ENCODE data around the gene KIF26A. TPM values are rescaled to one million over a fixed set of nuclear protein-coding genes. Genes with fewer than 3 reads are reported as not detected.

KIF26A gene
- total and polyA plus RNA-seq, 2 of the 13 experiments (the other 11 are each of a cell fraction or from before 2014, with no cell fraction given) = not detected

- FAIRE-seq (no peak), DNase-seq (ENCODE audit: low spot score) (no peak), ATAC-seq (no peak)
- H3K36me3 ChIP-seq (replicated peaks in 1 of 2; ENCODE audit: control insufficient read depth in 1 of 2, insufficient read depth in 2 of 2, low read length in 2 of 2) = no peaks in the 10 kb centered on the region
- CTCF ChIA-PET (ENCODE audit: low intra/inter-chr PET ratio, low total read pairs) = no interaction called here
- no peak for TF ChIP-seq ZNF331 (CRISPR knock-in tag; IDR thresholded peaks at IDR 0.05)
- no peak for TF ChIP-seq TEAD3 (CRISPR knock-in tag; optimal IDR thresholded peaks at IDR 0.05; ENCODE audit: borderline replicate concordance)
- no peak for TF ChIP-seq ZBTB14 (CRISPR knock-in tag; IDR thresholded peaks at IDR 0.05)
- no peak for TF ChIP-seq ZBTB49 (CRISPR knock-in tag; IDR thresholded peaks at IDR 0.05; ENCODE audit: borderline replicate concordance)
- no peak for TF ChIP-seq DR1 (CRISPR knock-in tag; IDR thresholded peaks at IDR 0.05)
- no peak for TF ChIP-seq RFX3 (CRISPR knock-in tag; IDR thresholded peaks at IDR 0.05)
- no peak for TF ChIP-seq ZHX2 (IDR thresholded peaks at IDR 0.05; ENCODE audit: low read depth)
- no peak for TF ChIP-seq ZHX2 (CRISPR knock-in tag; IDR thresholded peaks at IDR 0.05; ENCODE audit: borderline replicate concordance)
- TF ChIP-seq KDM6A (CRISPR knock-in tag; IDR thresholded peaks at IDR 0.05; ENCODE audit: low read depth) = no peak
- no peak for TF ChIP-seq SIN3B (IDR thresholded peaks at IDR 0.05; ENCODE audit: low read length)
- no peak for TF ChIP-seq ZNF20 (CRISPR knock-in tag; IDR thresholded peaks at IDR 0.05)
- TF ChIP-seq POLR2AphosphoS5 (IDR thresholded peaks at IDR 0.05; ENCODE audit: low read depth, low read length) = no peak
- no peak for TF ChIP-seq ZNF329 (CRISPR knock-in tag; IDR thresholded peaks at IDR 0.05; ENCODE audit: low read depth)
- TF ChIP-seq ZNF891 (CRISPR knock-in tag; IDR thresholded peaks at IDR 0.05) = no peak
- no peak for TF ChIP-seq ZNF441 (CRISPR knock-in tag; IDR thresholded peaks at IDR 0.05; ENCODE audit: borderline replicate concordance)
- no peak for TF ChIP-seq MTERF4 (CRISPR knock-in tag; IDR thresholded peaks at IDR 0.05)
- no peak for TF ChIP-seq SRSF1 (optimal IDR thresholded peaks at IDR 0.05; ENCODE audit: low read depth, low read length)
- H3K9me3 ChIP-seq (ENCODE audit: low read length) = no peaks in the 10 kb centered on the region
- peaks cover 24 to 69% of the 10 kb centered on the region in 2 experiments; a peak in 4 of 5 replicates for H3K27me3 ChIP-seq (ENCODE audit: control insufficient read depth in 1 of 2, insufficient read depth in 2 of 2, low read length in 2 of 2)
- H3K4me3 ChIP-seq (replicated peaks in 1 of 3; ENCODE audit: insufficient read depth in 1 of 3, low read depth in 2 of 3, low read length in 3 of 3) = no peak overlapping the region
- 20% methylated on average over 1 of the region's 35 CpGs for WGBS (ENCODE audit: low lambda C conversion rate)
- H3K4me1 ChIP-seq (ENCODE audit: insufficient read depth, low read length) = no peaks in the 10 kb centered on the region
- no peaks in the 10 kb centered on the region for H4K20me1 ChIP-seq (ENCODE audit: insufficient read depth, low read length)
- BruUV-seq (replicated peaks) = no TSS peak
- H2AFZ ChIP-seq (ENCODE audit: low read length) = no peak overlapping the region
- H3K79me2 ChIP-seq (ENCODE audit: insufficient read depth, low read length) = no peaks in the 10 kb centered on the region
- H3K4me2 ChIP-seq (ENCODE audit: low read depth, low read length) = no peak overlapping the region
- POLR2A ChIA-PET = no interaction called here
- intact Hi-C loops (cut with micrococcal nuclease; ENCODE audit: unreplicated experiment) = no loop called here
- in situ Hi-C loops (cut with HindIII; ENCODE audit: extremely low pct_ligation_motif_present, low pct_unique_long_range_greater_than_20kb) = no loop called here
- H3K9ac ChIP-seq (ENCODE audit: insufficient read depth, low read depth, low read length) = no peak overlapping the region
- H3K27ac ChIP-seq (ENCODE audit: extremely low read length, insufficient read depth, low read length) = no peak overlapping the region
Measured at GRCh38 chr14:104175041-104175440, 36.7 kb downstream of the KIF26A start.

All from HepG2 (cell line).